LNCaP clone FGC (cell line): Measurements from ENCODE around the gene ENDOG.
A peak's percentile ranks its signal among the peaks of the same experiment; 100 is the strongest.

Experiments
- DNase-seq: peaks from one replicate; pipeline ENCODE4 v3.0.0-alpha.2; 2011; ENCODE audit warnings: low read depth
- H3K4me3 ChIP-seq: 2 replicates; pipeline ENCODE4 v1.5.1; 2011; ENCODE audit warnings: mild to moderate bottlenecking, low read depth, low read length, control low read depth
- TF ChIP-seq, protein P1 (sequence below): IDR thresholded peaks from 2 replicates; pipeline ENCODE4 v1.5.1; 2012; ENCODE audit warnings: mild to moderate bottlenecking; ENCODE audit not compliant: control insufficient read depth, insufficient read depth; ENCODE audit errors: extremely low read depth

Gene ENDOG

DNA sequence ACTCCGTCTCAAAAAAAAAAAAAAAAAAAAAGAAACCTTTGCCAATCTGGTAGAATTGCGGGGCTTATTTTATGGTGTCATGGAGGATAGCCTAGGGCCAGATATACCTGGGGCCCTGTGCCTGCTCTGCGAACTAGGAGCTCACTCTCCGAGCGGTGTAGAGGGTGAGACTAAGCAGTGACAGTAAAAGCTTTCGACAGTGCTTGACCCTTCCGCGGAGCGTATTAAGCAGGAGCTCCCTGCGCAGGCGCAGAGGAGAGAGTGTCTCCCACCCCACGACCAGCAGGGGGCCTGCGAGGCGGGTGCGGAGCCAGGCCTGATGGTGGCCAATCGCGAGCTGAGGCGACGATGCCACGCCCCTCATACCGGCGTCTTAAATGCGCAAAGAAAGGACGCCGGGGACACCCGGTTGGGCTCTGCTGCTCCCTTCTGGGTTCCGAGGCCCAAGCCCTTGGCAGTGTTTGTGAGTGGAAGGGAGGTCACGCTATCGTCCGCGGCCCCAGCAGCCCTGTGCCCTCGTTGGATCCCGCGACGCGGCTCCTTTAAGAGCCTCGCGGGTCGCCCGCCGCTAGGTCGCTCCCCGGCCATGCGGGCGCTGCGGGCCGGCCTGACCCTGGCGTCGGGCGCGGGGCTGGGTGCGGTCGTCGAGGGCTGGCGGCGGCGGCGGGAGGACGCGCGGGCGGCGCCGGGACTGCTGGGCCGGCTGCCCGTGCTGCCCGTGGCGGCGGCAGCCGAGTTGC lies at the start of gene ENDOG:
ENDOG (plus strand) TSS at position 402 of the 740 bp plus-strand sequence; CDS start at position 587, 185 bp downstream.
- DNase-seq: peak; percentile 90
- H3K4me3 ChIP-seq: peak within 1 kb of the TSS; percentile 69
- TF ChIP-seq, protein P1, sequence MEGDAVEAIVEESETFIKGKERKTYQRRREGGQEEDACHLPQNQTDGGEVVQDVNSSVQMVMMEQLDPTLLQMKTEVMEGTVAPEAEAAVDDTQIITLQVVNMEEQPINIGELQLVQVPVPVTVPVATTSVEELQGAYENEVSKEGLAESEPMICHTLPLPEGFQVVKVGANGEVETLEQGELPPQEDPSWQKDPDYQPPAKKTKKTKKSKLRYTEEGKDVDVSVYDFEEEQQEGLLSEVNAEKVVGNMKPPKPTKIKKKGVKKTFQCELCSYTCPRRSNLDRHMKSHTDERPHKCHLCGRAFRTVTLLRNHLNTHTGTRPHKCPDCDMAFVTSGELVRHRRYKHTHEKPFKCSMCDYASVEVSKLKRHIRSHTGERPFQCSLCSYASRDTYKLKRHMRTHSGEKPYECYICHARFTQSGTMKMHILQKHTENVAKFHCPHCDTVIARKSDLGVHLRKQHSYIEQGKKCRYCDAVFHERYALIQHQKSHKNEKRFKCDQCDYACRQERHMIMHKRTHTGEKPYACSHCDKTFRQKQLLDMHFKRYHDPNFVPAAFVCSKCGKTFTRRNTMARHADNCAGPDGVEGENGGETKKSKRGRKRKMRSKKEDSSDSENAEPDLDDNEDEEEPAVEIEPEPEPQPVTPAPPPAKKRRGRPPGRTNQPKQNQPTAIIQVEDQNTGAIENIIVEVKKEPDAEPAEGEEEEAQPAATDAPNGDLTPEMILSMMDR: peak; percentile 87

GRCh38 chr9:128768606-128769005 lies 49.7 kb upstream of the ENDOG start:
- no peak for DNase-seq
- no peak overlapping the region for H3K4me3 ChIP-seq
- TF ChIP-seq, protein P1: no peak

GRCh38 chr9:128770286-128771030 lies 47.8 kb upstream of the ENDOG start:
- DNase-seq: no peak
- TF ChIP-seq, protein P1: no peak
- H3K4me3 ChIP-seq: peak overlapping the region; percentile 97

DNA sequence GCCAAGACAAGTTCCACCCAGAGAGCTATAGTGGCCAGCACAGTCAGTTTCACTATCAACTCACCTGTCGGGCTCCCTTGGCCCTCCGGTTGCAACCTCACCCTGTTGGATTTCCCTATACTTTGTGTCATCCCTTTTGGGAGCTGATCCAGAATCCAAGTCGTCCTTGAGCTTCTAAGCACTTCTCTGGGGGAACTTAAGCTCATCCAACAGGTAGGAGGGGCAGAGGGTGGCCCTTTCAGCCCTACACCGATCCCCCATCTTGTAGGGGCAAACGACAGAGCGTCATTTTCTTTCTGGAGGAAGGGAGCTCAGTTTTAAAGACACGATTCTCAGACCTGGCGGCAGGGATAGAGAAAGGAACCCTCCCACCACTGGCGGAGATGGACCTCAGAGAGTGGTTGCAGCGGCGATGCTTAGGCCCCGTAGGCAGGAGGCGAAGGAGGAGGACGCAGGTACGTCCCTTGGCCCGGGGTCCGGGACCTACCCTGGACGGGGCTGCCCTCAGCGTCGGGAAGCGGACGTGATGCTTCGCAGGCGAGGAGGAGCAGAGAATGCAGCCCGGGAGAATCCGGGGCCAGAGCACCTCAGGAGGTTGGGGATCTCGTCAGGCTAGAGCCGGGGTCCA lies 47.1 kb upstream of the ENDOG start:
- H3K4me3 ChIP-seq: peak overlapping the region; percentile 97
- TF ChIP-seq, protein P1: no peak
- DNase-seq: no peak

- DNase-seq: peak; percentile 51
- TF ChIP-seq, protein P1: no peak
Observed at GRCh38 chr9:128771745-128772519, 46.4 kb upstream of the ENDOG start, which contains the start of gene ZER1. Gene ZER1, minus strand, starts transcription at chr9:128771927. Its CDS starts 16,362 bp downstream, at chr9:128755565.

GRCh38 chr9:128773049-128773448 lies 45.3 kb upstream of the ENDOG start:
- H3K4me3 ChIP-seq: no peak overlapping the region
- TF ChIP-seq, protein P1: no peak
- no peak for DNase-seq

More at GRCh38 chr9:128771745-128772519, 46.4 kb upstream of the ENDOG start, which contains the start of gene ZER1:
- H3K4me3 ChIP-seq: peak within 1 kb of the TSS; percentile 97
